ENCODE data around the gene ROR1.
"Not testable (repeated sequence)": the region's sequence is repeated elsewhere in the genome, so short reads cannot be mapped to it uniquely, and the experiment has no call there.

The ROR1 gene

GRCh38 chr1:64197076-64197475, 423.3 kb downstream of the ROR1 start:
- no peak for DNase-seq

GRCh38 chr1:64199154-64199553, 425.3 kb downstream of the ROR1 start:
- DNase-seq: no peak

GRCh38 chr1:64200064-64200463, 426.2 kb downstream of the ROR1 start:
- DNase-seq: no peak

- no peak for DNase-seq
These were observed 429.6 kb downstream of the ROR1 start, which contains the start of gene UBE2U for GRCh38 chr1:64203420-64203819. Gene UBE2U, plus strand, starts transcription at chr1:64203623. Its CDS starts 428 bp downstream, at chr1:64204051.

- no peak for DNase-seq
These were observed 435.4 kb downstream of the ROR1 start for GRCh38 chr1:64209221-64209620.

- DNase-seq: no peak
These were observed 438.2 kb downstream of the ROR1 start for GRCh38 chr1:64212031-64212430.

GRCh38 chr1:64215576-64215975, 441.8 kb downstream of the ROR1 start:
- no peak for DNase-seq

- no peak for DNase-seq
These were observed 446.4 kb downstream of the ROR1 start for GRCh38 chr1:64220241-64220640.

GRCh38 chr1:64223329-64224151, 449.7 kb downstream of the ROR1 start:
- no peak for DNase-seq

GRCh38 chr1:64224236-64224635, 450.4 kb downstream of the ROR1 start:
- DNase-seq: not testable (repeated sequence)

- no peak for DNase-seq
These were observed 454.5 kb downstream of the ROR1 start for GRCh38 chr1:64228167-64228957.

GRCh38 chr1:64229307-64229706, 455.5 kb downstream of the ROR1 start:
- no peak for DNase-seq

All from SHP77 treated with DMSO at 0.1 percent for 48 hours (cell line).